HG03064 (cell line): Measurements from ENCODE around the gene SFTPA1.
"Not testable (repeated sequence)": the region's sequence is repeated elsewhere in the genome, so short reads cannot be mapped to it uniquely, and the experiment has no call there.

Experiments
- ATAC-seq: cut with Tn5 transposase; IDR thresholded peaks from one replicate; pipeline ENCODE4 v1.9.1; 2021; ENCODE audit warnings: low read depth; ENCODE audit not compliant: unreplicated experiment

SFTPA1 gene

GRCh38 chr10:79608505-79609375 is 2.0 kb upstream of the SFTPA1 start:
- ATAC-seq: no peak

GRCh38 chr10:79611193-79611976 is 646 bp downstream of the SFTPA1 start:
- not testable (repeated sequence) for ATAC-seq

- no peak for ATAC-seq
Observed at GRCh38 chr10:79615577-79615976, 4.8 kb downstream of the SFTPA1 start.

- no peak for ATAC-seq
Observed at GRCh38 chr10:79616164-79616563, 5.4 kb downstream of the SFTPA1 start.

GRCh38 chr10:79623663-79624062 is 12.9 kb downstream of the SFTPA1 start:
- ATAC-seq: not testable (repeated sequence)

GRCh38 chr10:79627075-79627474 is 16.3 kb downstream of the SFTPA1 start:
- ATAC-seq: no peak

- no peak for ATAC-seq
Observed at GRCh38 chr10:79628083-79628482, 17.3 kb downstream of the SFTPA1 start.

- ATAC-seq: no peak
Observed at GRCh38 chr10:79628988-79629954, 18.5 kb downstream of the SFTPA1 start.

- ATAC-seq: no peak
Observed at GRCh38 chr10:79629955-79630327, 19.2 kb downstream of the SFTPA1 start.

- ATAC-seq: not testable (repeated sequence)
Observed at GRCh38 chr10:79636654-79637199, 26.0 kb downstream of the SFTPA1 start.

- ATAC-seq: no peak
Observed at GRCh38 chr10:79638318-79638717, 27.6 kb downstream of the SFTPA1 start.

GRCh38 chr10:79652695-79653094 is 42.0 kb downstream of the SFTPA1 start:
- not testable (repeated sequence) for ATAC-seq

- ATAC-seq: not testable (repeated sequence)
Observed at GRCh38 chr10:79663287-79663686, 52.5 kb downstream of the SFTPA1 start.

GRCh38 chr10:79664686-79665085 is 53.9 kb downstream of the SFTPA1 start:
- not testable (repeated sequence) for ATAC-seq
